NCI-H1694 (cell line): ENCODE results near the gene LINC01488.

Experiments
- DNase-seq: peaks from one replicate; lab custom pipeline; 2025; lab: John Stamatoyannopoulos, UW

The LINC01488 gene

GRCh38 chr11:69479591-69480271 is 1.7 kb upstream of the LINC01488 start:
- no peak for DNase-seq

GRCh38 chr11:69480547-69481392 is 693 bp upstream of the LINC01488 start:
- DNase-seq = no peak

GRCh38 chr11:69482322-69482721 is 859 bp downstream of the LINC01488 start:
- no peak for DNase-seq

- no peak for DNase-seq
Observed at GRCh38 chr11:69483170-69483569, 1.7 kb downstream of the LINC01488 start.

GRCh38 chr11:69483691-69484426 is 2.4 kb downstream of the LINC01488 start:
- DNase-seq = no peak

- DNase-seq = no peak
Observed at GRCh38 chr11:69484427-69485259, 3.2 kb downstream of the LINC01488 start.

- no peak for DNase-seq
Observed at GRCh38 chr11:69485337-69486041, 4.0 kb downstream of the LINC01488 start.

- no peak for DNase-seq
Observed at GRCh38 chr11:69486056-69486772, 4.8 kb downstream of the LINC01488 start.

GRCh38 chr11:69486773-69487291 is 5.4 kb downstream of the LINC01488 start:
- no peak for DNase-seq

GRCh38 chr11:69487391-69487790 is 5.9 kb downstream of the LINC01488 start:
- no peak for DNase-seq

GRCh38 chr11:69487849-69488542 is 6.5 kb downstream of the LINC01488 start:
- DNase-seq = no peak

- DNase-seq = no peak
Observed at GRCh38 chr11:69488543-69488940, 7.1 kb downstream of the LINC01488 start.

- DNase-seq = no peak
Observed at GRCh38 chr11:69489031-69489745, 7.7 kb downstream of the LINC01488 start.

GRCh38 chr11:69489746-69490365 is 8.4 kb downstream of the LINC01488 start:
- DNase-seq = no peak

- no peak for DNase-seq
Observed at GRCh38 chr11:69490516-69490915, 9.1 kb downstream of the LINC01488 start.

- DNase-seq = no peak
Observed at GRCh38 chr11:69491071-69492031, 9.9 kb downstream of the LINC01488 start.
